HG03103 (cell line): ENCODE results near the gene GRIN3A.
A peak's percentile ranks its signal among the peaks of the same experiment; 100 is the strongest.
"Not testable (repeated sequence)": the region's sequence is repeated elsewhere in the genome, so short reads cannot be mapped to it uniquely, and the experiment has no call there.

Experiments
- ATAC-seq: cut with Tn5 transposase; IDR thresholded peaks from one replicate; pipeline ENCODE4 v1.9.1; 2021; ENCODE audit warnings: low read depth; ENCODE audit not compliant: unreplicated experiment

Gene GRIN3A

DNA sequence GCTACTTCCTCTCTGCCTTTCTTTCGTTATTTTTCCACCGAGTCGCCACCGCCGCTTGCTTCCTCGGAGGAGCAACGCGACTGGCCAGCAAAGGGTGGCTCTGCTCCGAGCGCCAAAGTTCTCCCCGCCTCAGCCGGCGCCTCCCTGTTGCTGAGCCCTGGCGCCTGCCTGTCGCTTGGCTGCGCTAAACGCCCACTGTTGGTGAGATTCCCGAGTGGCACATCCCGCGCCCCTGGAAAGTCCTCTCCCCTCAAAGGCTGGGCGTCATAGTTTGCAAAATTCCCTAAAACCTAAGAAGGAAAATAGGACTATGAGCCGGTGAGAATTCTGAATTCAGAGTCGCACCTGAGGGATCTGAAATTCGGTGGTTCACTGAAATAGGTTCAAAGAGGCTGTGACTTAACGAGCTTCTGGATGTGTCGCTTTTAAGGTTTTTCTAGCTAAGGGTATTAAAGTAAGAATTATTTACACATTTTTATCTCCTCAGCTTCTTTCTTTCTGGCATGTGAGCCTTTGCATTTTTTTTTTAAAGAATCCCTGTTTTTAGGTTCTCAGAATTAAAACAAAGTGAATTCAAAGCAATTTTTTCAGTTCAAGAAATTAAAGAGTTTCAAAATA lies at the start of gene GRIN3A:
Gene GRIN3A, minus strand, starts transcription at position 82 of the 618 bp plus-strand sequence. CDS start 668 bp downstream, outside the sequence.
- no peak for ATAC-seq

DNA sequence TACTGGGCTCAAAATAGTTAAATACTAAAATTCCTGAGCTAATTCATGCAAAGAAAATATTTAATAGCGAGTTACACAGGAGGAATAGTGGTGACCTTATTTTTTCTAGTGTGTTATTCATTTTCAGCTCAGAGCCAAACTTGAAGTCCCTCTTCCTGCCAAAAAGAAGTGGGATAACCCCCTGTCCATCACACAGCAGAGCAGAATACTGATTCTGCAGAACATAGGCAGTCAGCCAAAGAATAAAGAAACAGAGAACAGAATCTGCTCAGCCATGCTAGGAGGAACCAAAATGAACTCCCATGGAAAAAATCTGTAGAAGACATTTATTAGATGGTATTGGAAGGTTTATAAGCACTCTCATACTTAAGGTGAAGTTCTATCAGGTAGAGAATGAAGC lies 49.4 kb upstream of the GRIN3A start:
- no peak for ATAC-seq

DNA sequence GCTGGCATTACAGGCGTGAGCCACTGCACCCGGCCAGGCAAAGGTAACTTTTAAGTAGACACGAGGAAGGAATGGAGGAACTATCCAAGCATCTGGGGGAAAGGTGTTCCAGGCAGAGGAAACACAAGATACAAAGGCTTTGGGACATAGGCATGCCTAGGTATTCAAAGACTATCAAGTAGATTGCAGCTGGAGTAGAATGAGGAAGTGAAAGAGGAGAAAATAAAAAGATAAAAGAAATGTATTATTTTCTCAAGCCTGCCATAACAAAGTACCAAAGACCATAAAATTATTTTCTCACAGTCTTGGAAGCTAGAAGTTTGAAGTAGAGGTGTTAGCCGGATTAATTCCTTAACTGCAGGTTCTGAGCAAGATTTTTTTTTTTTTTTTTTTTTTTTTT lies 39.9 kb upstream of the GRIN3A start:
- no peak for ATAC-seq

DNA sequence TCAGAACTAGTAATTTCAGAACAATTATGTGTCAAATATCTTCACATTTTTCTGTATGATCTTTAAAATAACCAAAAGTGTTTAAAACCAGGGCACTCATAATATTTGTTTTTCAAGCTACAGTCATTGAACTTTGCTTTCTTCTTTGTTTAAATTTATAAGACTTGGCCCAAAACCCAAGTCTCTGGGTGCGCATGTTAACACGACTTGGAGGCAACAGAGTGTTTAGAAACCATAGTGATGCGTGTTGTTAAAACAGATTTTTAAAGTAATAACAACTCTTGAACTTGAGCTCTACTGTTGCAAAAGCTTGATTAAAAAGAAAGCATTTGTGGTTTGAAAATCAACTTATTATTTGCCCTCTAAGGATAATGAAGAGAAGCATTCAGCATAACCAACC lies 26.0 kb upstream of the GRIN3A start:
- ATAC-seq = no peak

DNA sequence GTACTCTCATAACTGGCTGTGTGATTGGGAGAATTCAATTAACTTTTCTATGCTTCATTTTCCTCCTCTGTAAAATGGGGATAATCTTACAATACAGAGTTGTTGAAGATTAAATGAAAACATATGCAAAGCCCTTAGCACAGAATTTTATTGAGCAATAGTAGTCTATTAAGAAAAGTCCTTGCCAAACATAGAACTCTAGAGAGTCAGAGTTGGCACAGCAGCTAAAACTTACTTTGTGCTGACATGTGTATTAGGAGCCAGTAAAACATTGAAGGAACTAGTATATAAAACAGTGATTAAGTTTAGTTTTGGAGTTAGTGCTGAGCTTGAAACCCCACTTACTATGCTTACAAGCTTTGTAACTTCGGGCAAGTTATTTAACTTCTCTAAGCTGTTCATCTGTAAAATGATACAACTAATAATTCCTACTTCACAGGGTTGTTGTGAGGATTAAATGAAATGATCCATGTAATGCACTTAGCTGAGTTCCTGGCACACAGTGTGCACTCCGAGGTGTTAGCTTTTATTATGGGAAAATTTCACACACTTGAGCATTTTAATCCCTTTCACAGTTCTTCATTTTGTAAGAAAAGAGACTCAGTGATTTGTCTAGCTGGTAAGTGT lies 20.0 kb upstream of the GRIN3A start:
- no peak for ATAC-seq

DNA sequence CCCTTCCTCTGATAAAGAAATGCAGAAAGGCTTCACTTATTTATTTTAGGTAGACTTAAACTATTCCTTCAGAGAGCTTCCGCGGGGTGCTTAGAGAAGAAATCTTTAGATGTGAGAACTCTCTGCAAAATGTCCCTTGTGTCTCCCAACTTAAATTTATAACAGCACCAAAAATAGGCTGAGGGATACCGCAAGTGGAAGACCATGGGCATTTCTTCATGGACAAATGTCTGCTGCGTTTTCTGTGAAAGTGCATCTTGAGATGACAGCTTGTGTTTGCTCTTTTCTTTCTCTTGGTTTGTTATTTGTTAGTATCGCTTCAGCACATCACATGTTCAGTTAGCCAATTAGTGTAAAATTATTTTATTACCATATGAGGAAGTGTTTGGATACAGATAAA lies 15.3 kb upstream of the GRIN3A start:
- ATAC-seq = no peak

DNA sequence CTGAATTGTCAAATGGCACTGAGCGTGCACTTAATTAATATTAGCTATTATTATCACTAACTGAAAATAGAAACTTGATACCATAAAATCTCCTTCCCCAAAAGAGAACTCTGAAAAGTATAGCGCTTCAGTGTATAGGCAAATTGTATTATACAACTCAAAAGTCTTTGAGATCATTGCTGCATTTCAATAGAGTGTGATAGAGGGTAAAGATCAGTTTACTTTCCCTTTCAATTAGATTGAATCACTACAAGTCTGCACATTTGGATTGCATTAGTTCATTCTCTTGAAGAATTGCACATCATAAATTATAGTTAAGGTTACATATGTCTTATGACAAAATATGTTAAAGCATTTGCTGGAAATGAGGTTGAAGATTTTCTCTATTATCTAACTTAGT lies 13.4 kb upstream of the GRIN3A start:
- ATAC-seq = no peak

DNA sequence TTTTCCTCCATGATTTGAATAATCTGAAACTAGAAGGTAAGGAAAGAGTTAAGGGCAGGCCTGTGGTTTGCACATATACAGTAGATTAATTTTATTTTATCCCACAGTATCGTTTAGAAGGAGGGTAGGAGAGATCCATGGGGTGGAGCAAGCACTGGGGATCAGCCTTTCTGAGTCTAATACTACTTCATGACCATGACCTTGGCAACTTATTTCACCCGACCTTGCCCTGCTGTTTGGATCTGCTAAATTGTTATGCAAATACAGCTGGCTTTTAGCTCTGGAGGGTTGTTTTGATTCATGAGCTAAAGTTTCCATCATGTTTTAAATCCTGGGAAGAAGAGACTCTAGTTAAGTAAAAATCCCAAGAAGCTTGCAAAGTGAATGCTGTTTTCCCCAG lies 864 bp upstream of the GRIN3A start:
- no peak for ATAC-seq

DNA sequence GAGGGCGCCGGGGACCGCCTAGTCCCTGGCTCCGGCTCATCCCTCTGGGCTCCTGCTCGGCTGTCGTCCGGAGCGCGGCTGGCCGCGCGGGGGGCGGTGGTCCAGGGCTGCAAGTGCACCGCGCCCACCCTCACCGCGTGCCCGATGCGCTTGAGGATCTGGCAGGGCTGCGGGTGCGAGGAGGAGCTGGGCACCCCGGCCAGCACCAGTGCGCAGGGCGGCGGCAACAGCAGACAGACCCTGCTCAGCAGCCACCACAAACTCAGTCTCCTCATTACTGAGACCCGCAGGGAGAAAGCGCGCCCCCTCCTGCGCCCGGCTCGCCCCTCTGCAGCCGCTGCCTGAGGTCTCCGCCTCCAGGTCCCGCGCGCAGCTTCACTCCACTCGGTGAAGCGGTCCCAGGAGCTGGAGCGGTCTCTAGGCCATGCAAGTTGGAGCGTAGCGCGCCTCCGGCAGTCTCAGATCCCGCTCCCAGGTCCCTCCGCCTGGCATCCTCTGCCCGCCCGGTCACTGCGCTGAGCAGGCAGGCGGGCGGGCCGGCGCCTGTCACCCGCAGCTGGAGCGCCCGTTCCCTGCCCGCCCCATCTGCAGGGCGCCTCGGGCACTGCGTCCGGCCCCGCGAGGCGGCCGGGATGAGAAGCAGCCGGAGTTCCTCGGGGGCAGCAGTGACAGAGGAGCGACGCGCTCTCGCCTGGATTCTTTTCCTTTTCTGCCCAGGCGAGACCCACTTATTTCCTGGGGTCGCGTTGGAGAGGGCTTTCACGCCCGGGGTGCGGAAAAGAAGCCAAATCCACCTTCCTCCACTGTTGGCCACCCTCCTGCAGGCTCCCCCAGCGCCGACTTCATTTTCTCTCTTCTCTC lies 512 bp downstream of the GRIN3A start:
- ATAC-seq = no peak

DNA sequence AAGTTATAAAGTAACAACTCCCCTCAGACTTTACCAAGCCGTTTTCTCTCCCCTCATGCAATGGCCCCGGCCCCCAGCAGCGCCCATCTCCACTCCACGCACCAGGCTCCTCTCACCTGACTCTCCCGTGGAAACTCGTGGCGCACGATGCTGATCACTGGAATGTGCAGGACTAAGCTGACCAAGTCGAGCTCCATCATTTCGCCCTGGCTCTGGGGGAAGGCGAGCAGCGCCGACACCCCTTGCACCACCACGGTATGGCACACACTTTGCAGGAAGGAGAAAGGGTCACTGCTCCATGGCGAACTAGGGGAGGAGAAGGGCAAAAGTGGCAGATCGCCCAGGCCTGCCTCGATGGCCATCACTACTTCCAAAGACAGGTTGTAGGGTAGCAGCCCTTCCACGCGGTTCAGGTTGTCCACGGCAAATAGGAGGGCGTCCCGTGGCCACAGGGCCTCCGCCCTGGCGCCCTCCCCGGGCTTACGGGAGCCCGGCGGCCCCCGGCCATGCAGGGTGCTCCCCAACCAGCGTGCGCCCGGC lies 1.2 kb downstream of the GRIN3A start:
- ATAC-seq = no peak

DNA sequence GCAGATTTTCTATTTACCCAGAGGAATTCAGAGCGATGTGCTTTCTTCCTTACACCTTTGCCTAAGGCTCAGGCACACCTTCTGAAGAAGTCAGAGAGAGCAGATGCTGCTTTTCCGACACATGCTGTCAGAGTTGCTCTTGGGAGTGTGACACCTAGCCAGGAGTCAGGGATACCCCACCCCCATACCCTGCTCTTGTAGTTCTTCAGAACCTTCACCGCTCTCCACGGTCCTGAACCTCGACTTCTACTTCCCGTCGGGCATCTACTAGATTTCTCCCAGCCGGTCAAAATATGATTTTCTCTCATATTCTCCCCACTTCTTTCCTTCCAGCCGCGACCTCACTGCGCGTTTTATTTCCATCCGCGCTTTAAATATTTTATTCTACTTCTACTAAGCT lies 1.7 kb downstream of the GRIN3A start:
- no peak for ATAC-seq

DNA sequence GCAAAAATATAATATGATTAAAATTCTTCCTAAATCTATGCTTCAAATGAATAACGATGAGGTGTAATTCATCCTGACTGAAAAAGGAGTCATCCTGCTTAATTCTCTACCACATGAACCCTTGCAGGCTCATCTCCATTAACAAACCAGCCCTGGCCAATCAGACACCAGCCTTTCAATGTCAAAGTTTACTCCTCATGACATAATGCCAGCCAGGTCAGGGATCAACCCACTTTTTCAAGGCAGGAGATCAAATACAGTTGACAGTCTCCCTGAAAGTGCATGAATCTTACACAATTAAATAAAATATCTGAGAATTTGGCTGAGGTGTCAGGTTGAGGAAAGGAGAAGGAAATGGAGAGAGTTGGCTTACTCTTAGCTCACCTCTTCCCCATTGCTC lies 7.0 kb downstream of the GRIN3A start:
- ATAC-seq = no peak

DNA sequence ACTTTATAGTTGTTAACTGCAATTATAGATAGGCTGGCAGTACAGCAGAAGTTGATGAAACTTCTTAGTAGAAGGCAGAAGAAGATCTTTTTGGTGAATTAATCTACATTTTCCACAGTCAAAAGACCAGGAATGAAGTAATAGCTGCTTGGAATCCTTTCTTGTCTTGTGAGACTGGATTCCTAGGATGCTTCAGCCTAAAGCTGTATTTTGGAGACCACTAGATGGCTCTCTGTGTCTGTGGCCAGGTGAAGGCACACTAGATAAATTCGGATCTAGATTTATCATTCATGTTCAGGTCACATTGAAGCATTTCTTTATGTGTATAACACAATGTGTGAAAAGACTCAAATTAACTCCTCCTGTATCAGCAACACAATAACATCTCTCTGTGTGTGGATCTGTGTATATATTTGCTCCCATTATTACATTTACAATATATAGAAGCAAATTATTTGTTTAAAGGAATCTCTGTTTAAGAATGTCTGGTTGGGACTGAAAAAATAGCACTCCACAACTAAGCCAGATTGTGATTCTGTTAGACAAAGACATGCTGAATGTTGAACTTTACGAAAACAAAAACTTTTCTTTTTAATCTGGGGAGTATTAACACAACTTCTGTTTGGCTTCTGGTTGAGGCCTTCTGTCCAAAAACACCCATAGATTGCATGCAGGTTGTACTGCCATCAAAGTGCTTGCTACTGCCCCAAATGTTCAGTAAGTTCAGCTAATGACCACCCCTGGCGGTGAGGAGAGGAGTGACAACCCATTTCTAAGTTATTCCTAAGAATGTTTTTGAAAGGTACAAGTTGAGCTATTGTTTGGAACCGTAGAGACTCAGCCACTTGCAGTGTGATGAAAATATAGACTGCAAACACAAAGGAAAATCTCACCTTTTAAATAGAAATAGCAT lies 10.6 kb downstream of the GRIN3A start:
- peak; percentile 94 for ATAC-seq

DNA sequence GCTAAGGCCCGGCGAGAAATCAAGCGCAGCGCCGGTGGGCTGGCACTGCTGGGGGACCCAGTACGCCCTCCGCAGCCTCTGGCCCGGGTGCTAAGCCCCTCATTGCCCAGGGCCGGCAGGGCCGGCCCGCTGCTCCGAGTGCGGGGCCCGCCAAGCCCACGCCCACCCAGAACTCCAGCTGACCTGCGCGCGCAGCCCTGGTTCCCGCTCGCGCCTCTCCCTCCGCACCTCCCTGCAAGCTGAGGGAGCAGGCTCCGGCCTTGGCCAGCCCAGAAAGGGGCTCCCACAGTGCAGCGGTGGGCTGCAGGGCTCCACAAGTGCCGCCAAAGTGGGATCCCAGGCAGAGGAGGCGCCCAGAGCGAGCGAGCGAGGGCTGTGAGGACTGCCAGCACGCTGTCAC lies 14.2 kb downstream of the GRIN3A start:
- not testable (repeated sequence) for ATAC-seq

DNA sequence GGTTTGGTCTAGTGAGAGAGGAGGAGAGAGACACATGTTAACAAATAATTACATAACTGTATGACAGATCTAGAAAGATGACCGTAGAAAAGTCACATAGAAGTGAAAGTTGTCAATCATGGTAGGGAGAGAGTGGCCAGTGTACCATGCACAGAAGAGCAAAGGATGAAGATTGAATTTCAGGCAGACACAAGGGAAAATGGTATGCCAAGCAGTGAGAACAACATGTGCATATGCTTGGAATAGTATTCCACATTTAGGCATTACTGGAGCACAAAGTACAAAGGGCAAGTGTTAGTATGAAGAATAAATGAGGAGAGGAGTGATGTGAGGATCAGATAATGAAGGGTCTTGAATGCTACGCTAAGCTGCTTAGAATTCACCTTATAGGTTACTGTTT lies 20.3 kb downstream of the GRIN3A start:
- ATAC-seq = no peak

DNA sequence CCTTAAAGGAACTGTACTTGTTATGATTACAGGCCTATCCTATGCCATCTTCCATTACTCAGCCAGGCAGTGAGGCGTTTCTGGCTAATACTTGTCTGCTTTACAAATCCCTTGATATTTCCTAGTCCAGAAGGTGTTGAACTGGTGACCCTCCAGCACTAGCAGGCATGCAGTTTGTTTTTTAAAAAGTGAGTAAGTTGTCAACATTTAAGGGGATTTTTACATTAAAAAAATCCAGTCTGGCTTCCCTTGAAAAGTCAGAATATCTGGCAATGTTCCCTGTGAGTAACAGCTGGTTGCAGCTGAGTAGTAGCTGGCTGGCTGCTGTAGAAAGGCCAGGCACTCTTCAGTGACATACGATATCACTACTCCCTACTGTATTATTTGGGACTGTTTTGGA lies 21.8 kb downstream of the GRIN3A start:
- no peak for ATAC-seq

DNA sequence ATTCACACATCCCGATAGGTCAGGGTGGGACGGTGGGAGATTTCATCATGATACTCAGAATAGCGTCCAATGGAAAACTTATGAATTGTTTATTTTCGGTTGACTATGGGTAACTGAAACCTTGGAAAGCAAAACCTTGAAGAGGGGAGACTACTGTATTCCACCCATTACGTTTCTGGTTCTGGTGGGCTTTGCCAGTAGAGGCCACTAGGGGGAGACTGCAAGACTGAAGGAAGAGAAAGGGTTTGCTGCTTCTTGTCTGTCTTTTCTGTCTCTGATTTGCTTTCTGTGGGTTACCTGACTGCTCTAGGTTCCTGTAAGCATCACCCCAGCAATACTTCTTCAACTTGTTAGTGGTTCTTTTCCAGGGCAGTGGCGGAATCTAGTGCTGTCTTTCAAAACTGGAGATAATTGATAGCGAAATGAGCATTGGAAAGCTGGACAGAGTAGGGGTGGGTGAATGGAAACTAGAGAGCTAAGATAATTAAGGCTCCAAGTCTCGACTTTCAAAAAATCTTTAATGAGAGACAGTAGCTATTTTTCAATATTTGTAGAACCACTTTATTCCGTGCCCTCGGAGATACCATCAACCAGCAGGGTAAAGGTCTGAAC lies 27.0 kb downstream of the GRIN3A start:
- peak; percentile 85 for ATAC-seq

DNA sequence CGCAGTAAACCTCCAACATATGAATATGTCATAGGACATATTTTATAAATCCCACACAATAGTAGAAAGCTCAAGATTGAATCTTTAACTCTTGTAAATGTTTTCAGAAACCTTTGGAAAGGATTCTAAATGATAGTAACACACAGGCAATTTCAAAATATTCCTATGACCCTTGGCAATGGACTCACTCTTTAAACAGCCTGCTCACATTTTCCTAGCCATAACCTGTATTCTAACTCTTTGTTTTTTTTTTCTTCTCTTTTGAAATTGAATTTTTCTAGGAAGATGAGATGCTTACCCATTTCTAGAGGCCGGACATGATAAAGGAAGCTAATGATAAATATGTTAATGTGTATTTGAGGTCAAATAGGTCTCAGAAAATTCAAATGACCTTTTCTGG lies 29.6 kb downstream of the GRIN3A start:
- ATAC-seq = no peak

DNA sequence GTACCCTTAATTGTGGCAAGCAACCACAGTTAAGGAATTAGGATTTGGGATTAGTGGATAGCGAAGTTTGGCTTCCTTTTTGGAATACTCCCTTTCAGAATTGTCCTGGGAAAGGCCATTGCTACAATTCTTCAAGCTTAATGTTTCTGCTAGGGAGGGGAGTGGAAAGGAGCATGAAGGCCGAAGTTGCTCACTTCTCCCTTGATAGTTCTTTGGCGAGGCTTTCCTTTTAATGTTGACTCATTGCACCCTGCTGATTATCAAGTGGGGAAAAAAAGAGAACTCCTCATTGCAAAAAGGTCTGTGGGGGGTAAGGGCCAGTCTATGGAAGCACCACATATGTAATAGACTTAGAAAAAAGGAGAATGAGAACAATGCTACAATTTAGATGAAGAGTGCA lies 30.7 kb downstream of the GRIN3A start:
- no peak for ATAC-seq

DNA sequence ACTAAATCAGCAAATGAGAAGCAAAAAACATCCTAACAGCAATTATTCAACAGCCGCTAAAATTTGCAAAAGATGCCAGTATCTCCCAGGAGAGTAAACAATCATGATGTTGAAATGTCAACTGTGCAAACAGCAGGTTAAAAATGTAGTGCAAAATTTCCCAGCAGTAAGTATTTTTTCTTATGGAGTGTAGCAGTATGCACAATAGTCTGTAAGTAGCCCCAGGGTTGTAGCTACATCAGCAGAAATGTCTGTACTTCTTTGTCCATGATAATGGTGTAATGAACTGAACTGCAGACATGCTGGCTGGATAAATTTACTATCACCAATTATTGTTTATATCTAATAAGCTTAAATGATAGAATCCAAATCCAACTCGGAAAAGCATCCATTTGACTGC lies 31.4 kb downstream of the GRIN3A start:
- no peak for ATAC-seq
